NCI-H1436 (cell line): ENCODE data around the gene SIPA1L2.

Experiments used
- DNase-seq: peaks from one replicate; lab custom pipeline; 2025; lab: John Stamatoyannopoulos, UW

SIPA1L2 gene, protein sequence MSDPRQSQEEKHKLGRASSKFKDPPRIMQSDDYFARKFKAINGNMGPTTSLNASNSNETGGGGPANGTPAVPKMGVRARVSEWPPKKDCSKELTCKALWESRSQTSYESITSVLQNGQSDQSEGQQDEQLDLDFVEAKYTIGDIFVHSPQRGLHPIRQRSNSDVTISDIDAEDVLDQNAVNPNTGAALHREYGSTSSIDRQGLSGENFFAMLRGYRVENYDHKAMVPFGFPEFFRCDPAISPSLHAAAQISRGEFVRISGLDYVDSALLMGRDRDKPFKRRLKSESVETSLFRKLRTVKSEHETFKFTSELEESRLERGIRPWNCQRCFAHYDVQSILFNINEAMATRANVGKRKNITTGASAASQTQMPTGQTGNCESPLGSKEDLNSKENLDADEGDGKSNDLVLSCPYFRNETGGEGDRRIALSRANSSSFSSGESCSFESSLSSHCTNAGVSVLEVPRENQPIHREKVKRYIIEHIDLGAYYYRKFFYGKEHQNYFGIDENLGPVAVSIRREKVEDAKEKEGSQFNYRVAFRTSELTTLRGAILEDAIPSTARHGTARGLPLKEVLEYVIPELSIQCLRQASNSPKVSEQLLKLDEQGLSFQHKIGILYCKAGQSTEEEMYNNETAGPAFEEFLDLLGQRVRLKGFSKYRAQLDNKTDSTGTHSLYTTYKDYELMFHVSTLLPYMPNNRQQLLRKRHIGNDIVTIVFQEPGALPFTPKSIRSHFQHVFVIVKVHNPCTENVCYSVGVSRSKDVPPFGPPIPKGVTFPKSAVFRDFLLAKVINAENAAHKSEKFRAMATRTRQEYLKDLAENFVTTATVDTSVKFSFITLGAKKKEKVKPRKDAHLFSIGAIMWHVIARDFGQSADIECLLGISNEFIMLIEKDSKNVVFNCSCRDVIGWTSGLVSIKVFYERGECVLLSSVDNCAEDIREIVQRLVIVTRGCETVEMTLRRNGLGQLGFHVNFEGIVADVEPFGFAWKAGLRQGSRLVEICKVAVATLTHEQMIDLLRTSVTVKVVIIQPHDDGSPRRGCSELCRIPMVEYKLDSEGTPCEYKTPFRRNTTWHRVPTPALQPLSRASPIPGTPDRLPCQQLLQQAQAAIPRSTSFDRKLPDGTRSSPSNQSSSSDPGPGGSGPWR (N-terminal part only)

GRCh38 chr1:232630047-232630893 lies at the start of gene SIPA1L2:
TSS of gene SIPA1L2 (minus strand) at chr1:232630133. CDS start at chr1:232515339, 114,794 bp downstream.
- DNase-seq: peak; percentile 95

DNA sequence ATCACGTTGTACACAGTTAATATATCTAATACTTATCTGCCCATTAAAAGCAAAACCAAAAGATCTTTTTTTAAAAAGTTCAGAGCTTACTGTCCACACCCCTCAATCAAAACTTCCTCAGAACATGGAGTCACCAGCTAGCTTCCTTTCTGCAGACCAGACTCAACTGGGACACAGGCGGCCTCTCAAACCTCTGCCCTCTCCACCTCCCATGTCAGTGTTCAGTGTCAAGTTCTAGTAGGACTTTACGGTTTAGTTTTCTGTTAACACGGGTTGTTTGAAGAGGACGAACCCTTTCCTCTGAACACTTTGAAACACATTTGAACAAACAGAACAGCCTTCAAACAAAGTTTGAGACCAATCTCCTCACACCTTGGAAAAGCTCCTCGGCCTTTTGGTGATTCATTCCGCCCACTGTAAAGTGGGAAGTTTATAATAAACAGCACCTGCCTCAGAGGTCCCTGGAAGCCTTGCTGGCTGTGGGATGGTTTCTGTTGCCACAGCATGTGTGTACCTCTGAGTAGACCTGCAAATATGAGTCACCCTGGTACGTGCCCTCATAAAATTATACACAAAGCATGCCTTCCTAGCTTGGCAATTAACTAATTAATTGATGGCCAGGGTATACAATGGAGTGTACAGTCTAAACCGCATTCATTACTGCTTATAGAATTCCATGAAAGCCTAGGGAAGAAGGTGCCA lies 48.4 kb upstream of the SIPA1L2 start:
- peak; percentile 17 for DNase-seq

DNA sequence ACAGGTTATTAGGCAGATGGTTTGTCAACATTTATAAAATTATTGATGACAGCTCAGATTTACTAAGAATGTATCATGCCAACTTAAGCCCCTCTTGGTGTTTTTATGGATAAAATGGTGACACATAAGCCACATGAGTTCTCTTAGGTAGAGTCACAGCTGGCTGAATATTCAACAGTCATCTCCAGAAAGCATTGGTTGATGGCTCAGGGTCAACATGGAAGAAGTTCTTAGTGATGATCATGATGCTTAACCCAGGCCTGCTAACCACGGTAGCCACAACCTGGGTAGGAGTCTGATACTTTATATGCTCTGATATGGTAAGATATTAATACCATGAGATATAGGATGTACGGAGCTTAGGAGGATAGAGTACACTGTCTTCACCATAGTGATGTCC lies 46.4 kb upstream of the SIPA1L2 start:
- DNase-seq: no peak

- DNase-seq: no peak
Observed at GRCh38 chr1:232675898-232676297, 46.0 kb upstream of the SIPA1L2 start.

- no peak for DNase-seq
Observed at GRCh38 chr1:232675260-232675659, 45.3 kb upstream of the SIPA1L2 start.

GRCh38 chr1:232673256-232673655 lies 43.3 kb upstream of the SIPA1L2 start:
- DNase-seq: no peak

DNA sequence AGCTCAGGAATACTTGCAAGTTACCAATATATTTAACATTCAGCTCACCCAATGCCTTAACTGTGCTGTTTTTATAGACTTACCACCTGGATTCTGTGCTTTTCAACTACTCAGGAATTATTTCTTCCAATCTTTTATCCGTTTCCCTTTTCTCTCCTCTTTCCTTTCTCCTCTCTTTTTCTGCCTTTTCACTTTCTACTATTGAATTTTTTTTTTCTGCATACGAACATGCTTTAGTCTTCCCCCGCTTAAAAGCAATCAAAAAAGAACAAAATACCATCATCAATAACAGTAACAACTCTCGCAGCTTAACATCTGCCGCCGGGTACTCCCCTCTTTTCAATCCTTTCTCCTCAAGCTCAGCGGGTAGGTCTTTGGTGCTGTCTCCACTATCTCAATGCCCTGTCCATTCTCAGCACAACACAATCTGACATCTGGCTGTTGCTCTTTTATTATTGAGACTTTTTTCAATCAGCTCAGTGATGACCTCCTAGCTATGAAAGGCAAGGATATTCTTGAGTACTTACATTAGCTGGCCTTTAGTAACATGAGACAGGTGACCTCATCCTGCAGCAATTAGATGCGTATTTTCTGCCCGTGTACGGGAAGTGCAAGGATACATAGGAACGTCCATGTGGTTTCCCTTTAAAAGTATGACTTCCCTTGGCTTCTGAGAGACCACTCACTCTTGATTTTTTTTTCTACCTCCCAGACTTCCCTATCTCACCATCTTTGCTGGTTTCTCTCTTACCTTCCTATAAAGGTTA lies 40.2 kb upstream of the SIPA1L2 start:
- DNase-seq: no peak

- no peak for DNase-seq
Observed at GRCh38 chr1:232667778-232668165, 37.8 kb upstream of the SIPA1L2 start.

DNA sequence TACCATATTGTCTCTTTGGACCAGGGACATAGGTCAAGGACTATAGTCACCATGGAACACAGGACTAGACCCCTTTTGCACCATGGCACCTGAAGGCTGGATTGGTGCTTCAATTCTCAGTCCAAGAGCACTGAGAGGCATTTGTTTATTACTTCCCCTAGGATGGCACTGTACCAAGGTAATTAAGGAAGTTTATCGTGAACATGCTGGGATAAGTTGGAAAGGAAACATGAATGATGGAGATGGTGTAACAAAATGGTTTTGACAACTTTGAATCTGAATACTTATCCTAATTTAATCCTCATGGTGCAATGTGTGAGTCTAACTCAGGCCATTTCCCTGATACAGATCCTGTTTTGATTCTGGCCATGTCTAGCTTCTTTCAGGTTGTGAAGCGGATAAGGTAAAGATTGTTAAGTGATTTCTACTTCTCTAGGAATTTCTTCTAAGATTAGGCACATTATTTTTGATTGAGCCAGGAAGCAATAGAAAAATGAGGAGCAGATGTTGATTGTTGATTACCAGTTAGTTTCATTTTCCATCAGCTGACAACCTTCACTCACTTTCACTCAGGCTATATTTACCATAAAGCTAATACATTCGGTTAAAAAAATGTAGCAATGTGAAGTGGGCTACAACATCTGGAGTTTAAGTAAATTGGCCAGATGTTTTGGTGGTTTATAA lies 37.3 kb upstream of the SIPA1L2 start:
- DNase-seq: no peak

DNA sequence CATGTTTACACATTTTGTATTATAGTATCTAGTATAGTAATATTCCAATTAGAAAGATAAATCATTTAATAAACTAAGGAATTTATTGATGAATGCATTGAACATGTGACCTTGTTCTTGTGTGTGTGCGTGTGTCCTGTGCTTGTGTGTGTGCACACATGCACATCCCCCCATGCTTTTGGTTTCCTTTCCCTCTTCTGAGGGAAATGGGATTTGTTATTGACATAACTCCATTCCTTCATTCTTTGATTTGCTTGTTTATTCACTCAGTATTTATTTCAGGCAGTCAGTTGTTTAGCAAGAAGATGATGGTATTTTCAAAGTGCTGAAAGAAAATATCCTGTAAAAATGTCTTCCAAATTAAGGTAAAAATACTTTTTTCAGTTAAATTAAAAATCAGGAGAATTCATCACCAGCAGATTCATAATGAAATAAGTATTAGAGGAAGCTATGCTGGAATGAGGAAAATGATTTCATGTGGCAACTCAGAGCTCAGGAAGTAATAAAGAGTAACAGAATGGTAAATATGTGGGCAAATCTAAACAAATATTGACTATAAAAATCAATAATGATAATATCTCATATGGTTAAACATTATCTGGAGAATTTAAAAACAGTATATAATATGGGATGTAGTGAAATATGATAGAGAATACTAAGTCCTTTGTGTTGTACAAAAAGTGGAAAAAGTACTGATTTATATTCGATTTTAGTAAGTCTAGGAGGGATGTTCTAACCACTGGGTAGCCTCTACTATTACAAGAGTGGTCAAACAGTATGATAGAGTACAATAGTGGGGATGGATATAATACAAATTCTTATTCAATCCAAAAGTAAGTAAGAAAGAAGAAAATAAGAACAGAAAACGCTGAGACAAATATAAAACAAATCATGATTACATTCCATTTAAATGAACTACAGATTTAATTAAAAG lies 35.2 kb upstream of the SIPA1L2 start:
- no peak for DNase-seq

- no peak for DNase-seq
Observed at GRCh38 chr1:232662910-232663309, 33.0 kb upstream of the SIPA1L2 start.

DNA sequence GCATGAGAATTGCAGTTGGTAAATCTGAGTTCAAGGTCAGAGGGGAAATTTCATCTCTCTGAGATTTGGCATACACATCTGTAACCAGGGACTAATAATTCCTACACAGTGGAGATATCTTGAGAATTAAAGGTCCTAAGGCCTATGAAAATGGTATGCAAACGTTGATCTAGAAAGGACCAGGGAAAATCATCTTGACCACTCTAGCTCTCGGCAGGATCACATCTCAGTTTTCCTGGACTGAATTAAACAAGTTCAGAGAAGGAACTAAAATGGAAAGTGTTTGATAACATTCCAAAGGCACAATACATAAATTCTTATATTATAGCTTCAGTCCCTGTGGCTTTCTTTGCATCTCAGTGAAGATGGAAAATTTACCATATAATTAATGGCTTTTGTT lies 28.5 kb upstream of the SIPA1L2 start:
- no peak for DNase-seq

DNA sequence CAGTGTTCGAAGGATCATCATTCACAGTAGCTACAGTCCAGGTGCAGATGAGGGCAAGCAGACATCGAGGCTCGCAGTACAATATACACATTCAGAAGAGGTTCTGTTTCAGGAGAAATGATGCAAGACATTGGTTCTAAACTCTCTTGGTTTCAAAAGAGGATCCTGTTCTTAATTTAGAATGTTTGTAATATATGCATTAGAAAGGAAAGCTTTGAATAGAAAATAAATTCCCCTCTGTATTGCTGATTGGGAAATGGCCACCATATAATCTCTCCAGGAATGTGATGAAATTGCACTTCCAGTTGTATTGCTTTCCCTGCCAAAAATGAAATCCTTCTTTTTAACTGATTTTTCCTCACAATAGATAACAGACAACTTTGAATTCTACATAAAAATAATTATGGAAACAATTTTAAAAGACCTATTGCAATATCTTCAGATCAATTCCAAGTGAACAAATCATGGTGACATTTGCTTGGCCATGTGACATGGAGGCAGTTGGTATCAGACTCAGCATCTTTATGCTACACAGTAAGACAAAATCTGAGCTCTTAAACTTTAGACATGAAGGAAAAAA lies 27.6 kb upstream of the SIPA1L2 start:
- no peak for DNase-seq

DNA sequence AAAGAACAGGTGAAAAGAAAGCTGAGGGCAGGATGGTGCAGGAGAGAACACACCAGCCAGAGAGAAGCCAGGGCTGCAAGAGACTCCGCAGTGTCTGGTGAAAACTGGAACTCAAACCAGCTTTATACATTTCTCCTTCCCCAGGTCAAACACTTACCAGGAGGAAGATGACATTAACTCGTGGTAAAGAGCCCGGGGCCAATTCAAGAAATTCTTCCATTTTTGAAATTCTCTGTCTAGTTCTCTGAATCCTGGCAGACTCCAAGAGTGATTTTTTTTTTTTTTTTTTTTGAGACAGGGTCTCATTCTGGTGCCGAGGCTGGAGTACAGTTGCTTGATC lies 25.8 kb upstream of the SIPA1L2 start:
- DNase-seq: no peak

- DNase-seq: no peak
Observed at GRCh38 chr1:232655028-232655745, 25.3 kb upstream of the SIPA1L2 start.

DNA sequence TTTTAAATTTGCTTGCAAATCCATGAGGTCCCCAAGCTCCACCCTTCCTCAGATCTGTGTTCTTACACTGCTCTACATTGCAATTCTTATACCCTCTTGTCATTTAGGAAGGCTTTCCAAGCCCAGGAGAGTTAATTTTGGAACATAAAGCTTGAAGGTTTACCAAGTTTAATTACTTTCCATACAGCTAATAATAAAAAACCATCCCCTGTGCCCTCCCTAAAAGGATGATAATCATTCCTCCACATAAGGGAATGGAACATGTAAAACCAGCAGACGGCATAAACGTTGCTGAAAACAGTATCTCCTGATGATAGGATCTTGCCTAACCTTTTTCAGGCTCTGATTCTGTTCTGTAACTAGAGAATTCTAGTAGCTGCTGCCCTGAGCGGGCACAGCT lies 23.9 kb upstream of the SIPA1L2 start:
- no peak for DNase-seq

DNA sequence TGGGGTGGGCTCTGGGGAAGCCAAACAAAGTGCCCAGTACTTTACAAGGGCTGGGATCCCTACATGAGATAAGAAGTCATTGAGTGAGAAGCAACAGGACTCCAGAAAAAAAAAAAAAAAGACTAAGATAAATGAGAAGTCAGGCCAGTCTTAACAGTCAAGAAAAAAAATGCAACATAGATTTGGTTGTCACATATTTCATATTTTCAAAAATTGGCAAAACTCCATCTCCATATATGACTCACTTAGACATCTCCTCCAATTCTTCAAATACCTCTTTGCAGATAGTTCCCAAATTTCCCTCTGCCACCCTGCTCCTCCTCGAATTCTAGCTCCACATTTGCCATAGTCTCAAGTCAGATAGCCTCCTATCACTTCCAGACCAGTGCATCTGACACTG lies 20.9 kb upstream of the SIPA1L2 start:
- DNase-seq: no peak

DNA sequence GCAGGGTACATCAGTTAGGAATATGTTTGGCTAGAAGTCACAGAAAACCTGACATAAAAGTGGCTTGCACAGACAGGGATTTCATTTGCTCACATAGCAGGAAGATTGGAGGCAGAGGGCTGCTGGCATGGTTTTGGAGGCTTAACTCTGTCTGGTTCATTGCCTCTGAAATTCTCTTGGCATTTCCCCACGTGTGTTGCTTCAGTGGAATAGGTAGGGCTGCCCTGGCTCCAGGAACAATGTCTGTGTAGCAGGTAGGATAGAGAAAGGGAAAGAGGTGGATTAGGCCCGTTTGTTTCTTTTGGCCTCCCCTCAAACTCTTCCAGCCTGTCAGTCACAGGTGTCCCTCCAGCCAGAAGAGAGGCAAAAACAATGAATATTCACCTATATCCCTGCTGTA lies 20.5 kb upstream of the SIPA1L2 start:
- DNase-seq: no peak
